ENCODE measurements around the gene REEP1. TPM values are rescaled to one million over a fixed set of nuclear protein-coding genes. Genes with fewer than 3 reads are reported as not detected.

REEP1 gene
- polyA plus RNA-seq, 1 donor (not counting 4 experiments of a cell fraction or from before 2014, with no cell fraction given): 0.30 TPM

GRCh38 chr2:86283411-86284030 is 53.9 kb downstream of the REEP1 start:
- DNase-seq (ENCODE audit: low read depth, low spot score): no peak

GRCh38 chr2:86281066-86281700 is 56.2 kb downstream of the REEP1 start:
- H3K4me3 ChIP-seq (ENCODE audit: control insufficient read depth in 2 of 3, extremely low read depth in 1 of 3, insufficient read depth in 2 of 3, low read depth in 1 of 3, low read length in 3 of 3): no peak overlapping the region
- no peak overlapping the region for H3K9ac ChIP-seq (ENCODE audit: control insufficient read depth, extremely low read depth, insufficient read depth, low read length)
- no peaks in the 10 kb centered on the region for H3K9me3 ChIP-seq (ENCODE audit: control insufficient read depth, low read depth, low read length)
- no peaks in the 10 kb centered on the region for H3K36me3 ChIP-seq (ENCODE audit: control insufficient read depth in 2 of 2, extremely low read depth in 1 of 2, insufficient read depth in 2 of 2, low read length in 2 of 2)
- H4K20me1 ChIP-seq (ENCODE audit: control insufficient read depth, extremely low read depth, insufficient read depth, low read length): no peaks in the 10 kb centered on the region
- DNase-seq (ENCODE audit: low read depth, low spot score) (no peak), FAIRE-seq (no peak)
- dilution Hi-C loops (cut with MboI; ENCODE audit: extremely low pct_ligation_motif_present, low sequenced_read_pairs): no loop called here
- TF ChIP-seq, protein P1, sequence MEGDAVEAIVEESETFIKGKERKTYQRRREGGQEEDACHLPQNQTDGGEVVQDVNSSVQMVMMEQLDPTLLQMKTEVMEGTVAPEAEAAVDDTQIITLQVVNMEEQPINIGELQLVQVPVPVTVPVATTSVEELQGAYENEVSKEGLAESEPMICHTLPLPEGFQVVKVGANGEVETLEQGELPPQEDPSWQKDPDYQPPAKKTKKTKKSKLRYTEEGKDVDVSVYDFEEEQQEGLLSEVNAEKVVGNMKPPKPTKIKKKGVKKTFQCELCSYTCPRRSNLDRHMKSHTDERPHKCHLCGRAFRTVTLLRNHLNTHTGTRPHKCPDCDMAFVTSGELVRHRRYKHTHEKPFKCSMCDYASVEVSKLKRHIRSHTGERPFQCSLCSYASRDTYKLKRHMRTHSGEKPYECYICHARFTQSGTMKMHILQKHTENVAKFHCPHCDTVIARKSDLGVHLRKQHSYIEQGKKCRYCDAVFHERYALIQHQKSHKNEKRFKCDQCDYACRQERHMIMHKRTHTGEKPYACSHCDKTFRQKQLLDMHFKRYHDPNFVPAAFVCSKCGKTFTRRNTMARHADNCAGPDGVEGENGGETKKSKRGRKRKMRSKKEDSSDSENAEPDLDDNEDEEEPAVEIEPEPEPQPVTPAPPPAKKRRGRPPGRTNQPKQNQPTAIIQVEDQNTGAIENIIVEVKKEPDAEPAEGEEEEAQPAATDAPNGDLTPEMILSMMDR (optimal IDR thresholded peaks at IDR 0.05 in 1 of 3, IDR thresholded peaks at IDR 0.05 in 1 of 3, conservative IDR thresholded peaks at IDR 0.05 in 1 of 3; ENCODE audit: extremely low read depth in 1 of 3, insufficient read depth in 2 of 3, low read length in 3 of 3): no peak
- no peak for TF ChIP-seq EZH2 (IDR thresholded peaks at IDR 0.05; ENCODE audit: low read length)
- H3K9me1 ChIP-seq (ENCODE audit: control insufficient read depth, extremely low read depth, insufficient read depth, low read length): no peaks in the 10 kb centered on the region
- no peak overlapping the region for H2AFZ ChIP-seq (ENCODE audit: control insufficient read depth, low read length)
- no peaks in the 10 kb centered on the region for H3K4me1 ChIP-seq (ENCODE audit: control insufficient read depth, extremely low read depth, insufficient read depth, low read length)
- no peaks in the 10 kb centered on the region for H3K79me2 ChIP-seq (ENCODE audit: control insufficient read depth, insufficient read depth, low read length)
- no peak overlapping the region for H3K27ac ChIP-seq (ENCODE audit: control insufficient read depth, insufficient read depth, low read length)
- peaks cover 10% of the 10 kb centered on the region for H3K27me3 ChIP-seq (ENCODE audit: control insufficient read depth, extremely low read depth, insufficient read depth, low read length)
- no peak overlapping the region for H3K4me2 ChIP-seq (ENCODE audit: control insufficient read depth, extremely low read depth, insufficient read depth, low read depth, low read length)

More at GRCh38 chr2:86283411-86284030, 53.9 kb downstream of the REEP1 start:
- H3K4me3 ChIP-seq (ENCODE audit: control insufficient read depth in 2 of 3, extremely low read depth in 1 of 3, insufficient read depth in 2 of 3, low read depth in 1 of 3, low read length in 3 of 3): no peak overlapping the region
- dilution Hi-C loops (cut with MboI; ENCODE audit: extremely low pct_ligation_motif_present, low sequenced_read_pairs): no loop called here
- H2AFZ ChIP-seq (ENCODE audit: control insufficient read depth, low read length): no peak overlapping the region
- no peaks in the 10 kb centered on the region for H3K4me1 ChIP-seq (ENCODE audit: control insufficient read depth, extremely low read depth, insufficient read depth, low read length)
- no peaks in the 10 kb centered on the region for H3K79me2 ChIP-seq (ENCODE audit: control insufficient read depth, insufficient read depth, low read length)
- FAIRE-seq: no peak
- no peak for TF ChIP-seq EZH2 (IDR thresholded peaks at IDR 0.05; ENCODE audit: low read length)
- TF ChIP-seq, protein P1 (optimal IDR thresholded peaks at IDR 0.05 in 1 of 3, IDR thresholded peaks at IDR 0.05 in 1 of 3, conservative IDR thresholded peaks at IDR 0.05 in 1 of 3; ENCODE audit: extremely low read depth in 1 of 3, insufficient read depth in 2 of 3, low read length in 3 of 3): no peak
- H3K9me1 ChIP-seq (ENCODE audit: control insufficient read depth, extremely low read depth, insufficient read depth, low read length): no peaks in the 10 kb centered on the region
- H3K9me3 ChIP-seq (ENCODE audit: control insufficient read depth, low read depth, low read length): no peaks in the 10 kb centered on the region
- H3K27ac ChIP-seq (ENCODE audit: control insufficient read depth, insufficient read depth, low read length): no peak overlapping the region
- H4K20me1 ChIP-seq (ENCODE audit: control insufficient read depth, extremely low read depth, insufficient read depth, low read length): no peaks in the 10 kb centered on the region
- no peak overlapping the region for H3K4me2 ChIP-seq (ENCODE audit: control insufficient read depth, extremely low read depth, insufficient read depth, low read depth, low read length)
- no peaks in the 10 kb centered on the region for H3K36me3 ChIP-seq (ENCODE audit: control insufficient read depth in 2 of 2, extremely low read depth in 1 of 2, insufficient read depth in 2 of 2, low read length in 2 of 2)
- no peak overlapping the region for H3K9ac ChIP-seq (ENCODE audit: control insufficient read depth, extremely low read depth, insufficient read depth, low read length)
- peaks cover 10% of the 10 kb centered on the region for H3K27me3 ChIP-seq (ENCODE audit: control insufficient read depth, extremely low read depth, insufficient read depth, low read length)

All from keratinocyte (primary cell).